AG04450 (cell line): ENCODE results near the gene ST8SIA4. TPM values are rescaled to one million over a fixed set of nuclear protein-coding genes. Genes with fewer than 3 reads are reported as not detected.

Experiments used
- CTCF ChIA-PET: fragments of 300-600, 350-600 bp; formaldehyde crosslinking; extraction: SDS; loops from one replicate; lab custom pipeline; 2022; ENCODE audit warnings: antibody characterized with exemption, inconsistent platforms; lab: Charles Lee
- POLR2A ChIA-PET: fragments of 350-600 bp; formaldehyde crosslinking; extraction: SDS; loops from one replicate; lab custom pipeline; 2021; ENCODE audit warnings: antibody characterized with exemption, inconsistent platforms; lab: Yijun Ruan, JAX
- DNase-seq: peaks from one replicate; pipeline ENCODE4 v3.0.0-alpha.2; 2011; ENCODE audit warnings: low read depth, low spot score
- H3K27ac ChIP-seq: one replicate; pipeline ENCODE4 v1.5.1; 2012; ENCODE audit warnings: low read depth, low read length, control low read depth
- H3K27me3 ChIP-seq: one replicate; pipeline ENCODE4 v1.6.0; 2012; ENCODE audit warnings: low read length; ENCODE audit not compliant: control insufficient read depth, insufficient read depth
- H3K4me3 ChIP-seq: 2 replicates; pipeline ENCODE4 v1.5.1; 2011; ENCODE audit warnings: mild to moderate bottlenecking, low read depth, low read length, control low read depth
- H3K9me3 ChIP-seq: 2 replicates; pipeline ENCODE4 v1.5.1; 2012; ENCODE audit warnings: low read length; ENCODE audit not compliant: control insufficient read depth, insufficient read depth
- CTCF ChIP-seq: IDR thresholded peaks from 2 replicates; pipeline ENCODE4 v1.5.1; 2011; ENCODE audit warnings: low read depth, low read length, control low read depth, inconsistent platforms
- polyA plus RNA-seq: library from polyadenylated mRNA; depleted of rRNA; stranded (reverse); fragments of >200 nt; gene quantifications from 2 replicates; pipeline ENCODE4 v1.2.3, GENCODE V29; 2011

Gene ST8SIA4
- polyA plus RNA-seq, 1 experiment: 0.02 TPM

GRCh38 chr5:100762995-100763394 is 140.1 kb downstream of the ST8SIA4 start:
- no peak for TF ChIP-seq CTCF
- ChIA-PET CTCF (interaction anchor here (0.6 to 1.0 kb wide), 2 partner anchors 11 to 247 kb away, joined by 3 read pairs; no protein-coding TSS in a partner anchor), POLR2A (no interaction called here)
- H3K27me3 ChIP-seq: no peaks in the 10 kb centered on the region
- no peak overlapping the region for H3K4me3 ChIP-seq
- H3K9me3 ChIP-seq: no peaks in the 10 kb centered on the region
- H3K27ac ChIP-seq: no peak overlapping the region
- DNase-seq: no peak

GRCh38 chr5:100762108-100762507 is 141.0 kb downstream of the ST8SIA4 start:
- H3K9me3 ChIP-seq: no peaks in the 10 kb centered on the region
- ChIA-PET POLR2A (no interaction called here), CTCF (no interaction called here)
- H3K27ac ChIP-seq: no peak overlapping the region
- no peak overlapping the region for H3K4me3 ChIP-seq
- no peak for TF ChIP-seq CTCF
- no peaks in the 10 kb centered on the region for H3K27me3 ChIP-seq
- no peak for DNase-seq

- ChIA-PET CTCF (no interaction called here), POLR2A (no interaction called here)
- Histone ChIP-seq H3K27ac (no peak overlapping the region), H3K27me3 (no peaks in the 10 kb centered on the region), H3K9me3 (no peaks in the 10 kb centered on the region), H3K4me3 (no peak overlapping the region)
- DNase-seq: no peak
- TF ChIP-seq CTCF: no peak
These were observed 141.9 kb downstream of the ST8SIA4 start for GRCh38 chr5:100761192-100761591.

DNA sequence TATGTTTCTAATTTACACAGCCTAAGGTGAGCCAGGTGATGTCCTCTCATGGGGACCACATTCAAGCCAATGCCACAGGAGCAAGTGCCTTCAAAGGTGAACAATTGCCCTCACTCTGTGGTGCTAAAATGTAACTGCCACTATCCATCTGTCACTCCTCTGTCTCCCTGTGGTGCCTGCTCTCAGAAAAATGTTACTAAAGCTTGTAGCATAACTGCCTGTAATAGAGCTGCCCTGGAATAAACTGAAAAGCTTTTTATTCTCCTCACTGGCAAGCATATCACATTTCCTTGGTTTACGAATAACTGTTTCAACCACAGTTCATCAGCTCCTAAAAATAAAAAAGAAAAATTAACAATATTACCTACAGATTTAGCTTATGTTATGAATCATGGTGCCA is 142.4 kb downstream of the ST8SIA4 start:
- Histone ChIP-seq H3K27me3 (no peaks in the 10 kb centered on the region), H3K27ac (no peak overlapping the region), H3K9me3 (no peaks in the 10 kb centered on the region), H3K4me3 (no peak overlapping the region)
- POLR2A ChIA-PET: no interaction called here
- CTCF ChIA-PET: no interaction called here
- TF ChIP-seq CTCF: no peak
- no peak for DNase-seq

- no peak for TF ChIP-seq CTCF
- POLR2A ChIA-PET: no interaction called here
- Histone ChIP-seq H3K27ac (no peak overlapping the region), H3K27me3 (no peaks in the 10 kb centered on the region), H3K4me3 (no peak overlapping the region), H3K9me3 (no peaks in the 10 kb centered on the region)
- CTCF ChIA-PET: no interaction called here
- DNase-seq: no peak
These were observed 144.3 kb downstream of the ST8SIA4 start for GRCh38 chr5:100758780-100759179.
